ENCODE results near the gene MED7.

- no peak for TF ChIP-seq POLR2A (IDR thresholded peaks at IDR 0.05; ENCODE audit: low read length)
- TF ChIP-seq GATA1 (IDR thresholded peaks at IDR 0.05; ENCODE audit: low read depth, low read length), result no peak
Observed at GRCh38 chr5:157189223-157189622, 46.6 kb upstream of the MED7 start.

All from erythroblast (primary cell).